Activated gamma-delta T cell (primary cell): Measurements from ENCODE around the gene APOA5.
"Not testable (repeated sequence)": the region's sequence is repeated elsewhere in the genome, so short reads cannot be mapped to it uniquely, and the experiment has no call there.

Experiments
- DNase-seq: peaks from one replicate; lab custom pipeline; 2025; lab: John Stamatoyannopoulos, UW

The APOA5 gene

DNA sequence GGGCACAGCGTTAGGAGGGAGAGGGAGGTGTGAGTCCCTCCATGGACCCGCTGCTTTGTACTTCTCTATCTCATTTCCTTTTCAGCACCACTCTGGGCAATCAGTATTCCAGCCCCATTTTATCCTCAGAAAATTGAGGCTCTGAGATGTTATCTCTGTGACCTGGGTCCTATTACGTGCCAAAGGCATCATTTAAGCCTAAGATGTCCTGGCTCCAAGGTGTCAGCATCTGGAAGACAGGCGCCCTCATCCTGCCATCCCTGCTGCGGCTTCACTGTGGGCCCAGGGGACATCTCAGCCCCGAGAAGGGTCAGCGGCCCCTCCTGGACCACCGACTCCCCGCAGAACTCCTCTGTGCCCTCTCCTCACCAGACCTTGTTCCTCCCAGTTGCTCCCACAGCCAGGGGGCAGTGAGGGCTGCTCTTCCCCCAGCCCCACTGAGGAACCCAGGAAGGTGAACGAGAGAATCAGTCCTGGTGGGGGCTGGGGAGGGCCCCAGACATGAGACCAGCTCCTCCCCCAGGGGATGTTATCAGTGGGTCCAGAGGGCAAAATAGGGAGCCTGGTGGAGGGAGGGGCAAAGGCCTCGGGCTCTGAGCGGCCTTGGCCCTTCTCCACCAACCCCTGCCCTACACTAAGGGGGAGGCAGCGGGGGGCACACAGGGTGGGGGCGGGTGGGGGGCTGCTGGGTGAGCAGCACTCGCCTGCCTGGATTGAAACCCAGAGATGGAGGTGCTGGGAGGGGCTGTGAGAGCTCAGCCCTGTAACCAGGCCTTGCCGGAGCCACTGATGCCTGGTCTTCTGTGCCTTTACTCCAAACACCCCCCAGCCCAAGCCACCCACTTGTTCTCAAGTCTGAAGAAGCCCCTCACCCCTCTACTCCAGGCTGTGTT lies 37.2 kb upstream of the APOA5 start:
- no peak for DNase-seq

DNA sequence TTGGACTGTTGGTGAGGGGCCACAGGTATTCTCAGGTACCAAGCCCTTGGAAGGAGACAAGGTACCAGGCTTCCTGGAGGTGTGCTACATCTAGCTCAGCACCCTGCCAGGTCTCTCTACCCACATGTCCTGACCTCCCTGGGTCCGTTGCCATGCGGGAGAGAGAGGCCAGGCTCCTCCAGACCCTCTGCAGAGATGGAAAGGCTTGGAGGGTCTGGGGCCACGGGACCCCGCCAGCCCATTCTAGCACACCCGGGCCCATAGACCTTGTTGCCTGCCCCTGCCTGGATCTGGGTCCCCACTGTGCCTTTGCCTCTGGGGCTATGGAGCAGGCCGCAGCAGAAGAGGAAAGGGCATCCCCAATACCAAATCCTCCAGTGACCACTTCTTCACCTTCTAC lies 35.8 kb upstream of the APOA5 start:
- no peak for DNase-seq

DNA sequence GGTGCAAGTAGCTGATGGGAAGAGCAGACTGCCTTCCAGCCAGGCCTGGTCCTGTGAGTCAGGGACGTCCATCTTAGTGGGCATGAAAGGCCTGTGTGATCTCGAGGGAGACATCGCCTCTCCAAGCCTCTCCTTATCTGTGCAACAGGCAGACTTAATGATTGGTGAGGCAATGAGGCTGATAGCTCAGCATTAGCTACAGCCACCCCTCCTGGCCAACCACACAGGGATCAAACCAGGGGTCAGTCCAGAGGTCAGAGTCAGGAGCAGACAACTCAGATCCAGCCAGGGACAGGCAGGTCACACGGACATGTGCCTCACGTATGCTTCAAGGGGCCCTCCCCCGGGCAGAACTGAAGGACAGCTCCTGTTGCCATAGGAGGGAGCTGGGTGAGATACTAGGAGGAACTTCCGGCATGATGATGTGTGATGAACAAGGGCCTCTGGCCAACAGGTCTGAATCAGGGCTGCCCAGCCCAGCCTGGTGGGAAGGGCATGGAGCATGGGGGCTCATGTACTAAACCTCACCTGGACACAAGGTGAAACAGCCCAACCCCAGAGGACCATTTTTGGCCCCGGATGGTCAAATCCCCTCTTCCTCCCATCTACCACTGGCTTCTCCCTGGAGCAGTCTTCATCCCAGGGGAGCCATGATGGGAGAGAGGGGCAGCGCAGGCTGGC lies 35.2 kb upstream of the APOA5 start:
- no peak for DNase-seq

DNA sequence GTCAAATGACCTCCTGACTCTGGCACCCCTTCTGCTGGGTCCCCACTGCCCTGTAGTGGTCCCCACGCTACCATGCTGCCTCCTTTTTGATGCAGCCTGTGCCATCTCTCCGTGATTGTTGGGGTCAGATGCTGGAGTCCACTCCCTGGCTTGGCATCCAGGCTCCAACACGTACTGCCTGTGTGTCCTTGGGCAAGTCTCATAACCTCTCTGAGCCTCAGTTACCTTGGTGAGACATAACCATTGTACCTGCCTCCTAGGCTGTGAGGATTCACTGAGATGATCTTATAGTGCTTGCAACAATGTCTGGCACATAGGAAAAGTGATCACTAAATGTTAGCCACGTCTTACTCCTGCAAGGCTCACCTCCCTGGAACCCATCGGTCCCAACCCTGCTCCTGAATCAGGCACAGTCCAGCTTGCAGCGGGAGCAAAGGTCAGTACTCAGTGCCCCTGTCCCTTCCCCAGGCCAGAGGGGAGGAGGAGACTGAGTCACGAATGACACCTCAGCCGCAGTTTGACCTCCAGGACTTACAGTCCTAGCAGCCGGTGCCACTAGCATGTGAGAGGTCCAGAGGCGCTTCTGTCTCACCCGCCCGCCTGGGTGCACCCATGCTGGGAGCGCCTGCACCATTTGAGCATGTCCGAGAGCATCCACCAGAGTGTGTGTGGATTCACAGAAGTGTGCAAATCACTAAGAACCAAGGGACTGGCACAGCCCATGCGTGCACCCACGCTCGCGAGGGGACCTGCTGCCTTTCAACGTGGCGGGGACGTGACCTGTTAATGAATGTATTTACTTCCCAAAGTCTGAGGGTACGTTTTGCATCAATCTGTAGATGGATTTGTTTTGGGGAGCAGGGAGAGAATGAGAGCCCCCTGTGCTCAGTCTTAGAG lies 34.4 kb upstream of the APOA5 start:
- no peak for DNase-seq

DNA sequence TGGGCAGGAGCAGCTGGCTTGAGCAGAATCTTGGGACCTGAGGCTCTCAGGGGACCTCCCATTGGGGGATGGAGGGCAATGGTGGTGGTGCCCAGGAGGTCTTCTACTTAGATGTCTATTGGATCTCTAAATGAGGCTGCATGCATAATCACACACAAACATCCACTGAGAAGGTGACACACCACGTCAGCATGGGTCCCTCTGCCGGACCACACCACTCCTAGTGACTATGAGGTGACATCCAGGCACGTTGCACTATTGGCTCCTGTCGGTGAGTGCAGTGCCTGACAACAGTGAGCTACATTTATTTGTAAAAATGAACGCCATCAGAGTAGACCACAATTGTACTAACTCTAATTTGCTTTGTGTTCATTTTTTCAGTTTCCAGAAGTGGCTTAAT lies 33.8 kb upstream of the APOA5 start:
- DNase-seq = no peak

DNA sequence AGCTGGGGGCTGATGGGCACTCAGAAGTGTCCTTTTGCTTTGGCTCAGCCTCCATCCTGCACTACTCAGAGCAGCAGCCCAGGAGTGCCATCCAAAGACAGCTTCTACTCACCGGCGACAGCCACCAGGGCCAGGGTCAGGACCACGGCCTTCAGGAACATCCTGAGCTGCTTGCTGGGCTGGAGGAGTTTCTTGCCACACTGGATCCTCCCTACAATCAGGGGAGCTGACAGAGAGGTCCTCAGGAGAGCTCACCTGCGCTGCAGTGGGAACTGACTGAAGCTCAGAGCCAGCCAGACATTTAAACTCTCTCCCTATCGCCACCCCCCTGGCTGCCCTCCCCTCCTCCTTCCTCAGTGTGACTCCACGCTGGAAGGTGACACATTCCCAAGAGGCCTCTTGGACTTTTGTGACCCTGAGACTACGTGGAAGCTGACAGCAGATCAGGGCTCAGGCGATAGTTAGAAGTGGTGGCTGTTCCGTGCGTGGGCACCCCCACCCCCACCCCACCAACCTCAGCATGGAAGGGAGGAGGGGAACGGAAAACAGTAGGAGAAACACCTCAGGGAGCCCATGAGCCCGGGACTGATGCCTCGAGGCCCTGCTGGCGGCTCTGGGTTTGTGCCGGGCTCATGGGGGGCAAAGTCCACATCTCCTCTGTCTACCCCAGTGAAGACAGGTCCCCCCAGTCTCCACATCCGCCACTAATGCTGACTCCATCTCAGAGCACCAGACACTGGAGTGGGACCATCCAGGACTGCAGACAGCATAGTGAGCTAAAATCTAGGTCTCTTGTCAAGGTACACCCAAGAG lies 31.6 kb upstream of the APOA5 start, which contains the start of gene APOA4:
APOA4 (minus strand) TSS at position 274 of the 813 bp plus-strand sequence; CDS start at position 161, 113 bp downstream.
- no peak for DNase-seq

DNA sequence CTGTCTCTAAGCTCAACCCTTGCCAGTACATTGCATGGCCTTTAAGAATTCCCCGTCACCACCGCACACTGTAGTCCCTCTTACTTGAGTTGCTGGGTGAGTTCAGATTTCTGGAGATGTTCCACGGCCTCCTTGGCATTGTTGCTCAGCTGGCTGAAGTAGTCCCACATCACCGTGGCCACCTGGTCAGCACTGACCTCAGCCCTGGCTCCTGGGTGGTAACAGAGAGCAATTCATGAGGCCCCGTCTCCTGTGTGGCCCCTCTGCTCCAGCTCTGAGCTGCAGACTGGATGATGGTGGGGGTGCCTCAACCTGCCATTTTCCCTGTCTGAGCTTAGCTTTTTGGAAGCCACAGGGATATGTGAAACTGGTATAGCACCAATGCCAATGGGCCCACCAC lies 30.9 kb upstream of the APOA5 start:
- DNase-seq = no peak

DNA sequence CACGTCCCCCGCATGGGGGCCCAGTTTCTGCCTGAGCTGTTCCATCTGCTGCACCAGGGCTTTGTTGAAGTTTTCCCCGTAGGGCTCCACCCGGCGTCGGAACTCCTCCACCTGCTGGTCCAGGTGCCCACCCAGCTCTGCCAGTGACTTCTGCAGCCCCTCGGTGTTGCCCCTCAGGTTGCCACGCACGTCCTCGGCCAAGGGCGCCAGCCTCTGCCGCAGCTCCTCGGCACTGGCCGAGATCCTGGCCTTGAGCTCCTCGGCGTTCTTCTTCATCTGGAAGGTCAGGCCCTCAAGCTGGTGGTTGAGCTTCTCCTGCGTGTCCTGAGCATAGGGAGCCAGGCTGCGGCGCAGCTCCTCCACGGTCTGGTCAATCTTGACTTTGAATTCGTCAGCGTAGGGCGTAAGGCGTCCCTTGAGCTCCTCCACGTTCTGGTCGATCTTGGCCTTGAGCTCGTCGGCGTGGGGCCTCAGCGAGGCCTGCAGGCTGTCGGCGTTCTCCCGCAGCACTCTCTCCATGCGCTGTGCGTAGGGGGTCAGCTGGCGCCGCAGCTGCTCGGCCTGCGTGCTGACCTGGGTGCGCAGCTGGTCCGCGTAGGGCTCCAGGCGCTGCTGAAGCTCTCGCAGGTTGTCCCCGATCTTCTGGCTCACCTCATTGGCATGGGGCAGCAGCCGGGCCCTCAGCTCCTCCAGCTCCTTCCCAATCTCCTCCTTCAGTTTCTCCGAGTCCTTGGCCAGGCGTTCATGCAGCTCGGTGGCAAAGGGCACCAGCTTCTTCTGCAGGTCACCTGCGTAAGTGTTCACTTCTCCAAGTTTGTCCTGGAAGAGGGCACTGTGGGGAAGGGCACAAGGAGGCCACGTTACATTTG lies 29.6 kb upstream of the APOA5 start:
- no peak for DNase-seq

DNA sequence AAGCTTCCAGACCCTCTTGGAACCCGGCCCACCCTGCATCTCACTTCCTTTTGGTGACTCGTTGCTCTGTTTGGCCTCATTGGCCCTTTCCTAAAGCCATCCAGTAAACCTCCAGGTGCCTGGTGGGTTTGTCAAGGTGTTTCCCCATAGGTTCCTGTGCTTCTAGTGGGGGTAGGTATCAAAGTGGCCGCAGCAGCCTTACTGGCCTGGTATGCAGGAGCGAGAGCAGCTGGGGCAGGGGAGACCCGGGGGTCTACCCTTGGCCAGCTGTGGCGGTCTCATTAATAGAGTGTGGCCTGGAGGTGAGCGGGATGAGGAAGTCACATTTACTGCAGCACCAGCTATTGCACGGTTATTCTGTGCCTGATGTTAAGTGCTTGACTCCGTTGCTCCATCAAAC lies 27.4 kb upstream of the APOA5 start:
- no peak for DNase-seq

DNA sequence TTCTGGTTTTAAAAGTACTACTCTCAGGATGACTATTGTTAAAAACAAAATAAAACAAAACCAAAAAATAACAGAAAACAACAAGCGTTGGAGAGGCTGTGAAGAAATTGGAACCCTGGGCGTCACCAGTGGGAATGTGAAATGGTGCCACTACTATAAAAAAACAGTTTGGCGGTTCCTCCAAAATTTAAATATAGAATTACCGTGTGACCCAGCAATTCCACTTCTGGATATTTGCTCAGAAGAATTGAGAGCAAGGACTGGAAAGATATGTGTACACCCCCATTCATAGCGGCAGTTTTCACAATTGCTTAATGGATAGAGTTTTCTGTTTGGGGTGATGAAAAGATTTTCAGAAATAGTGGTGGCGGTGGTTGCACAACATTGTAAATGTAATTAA lies 22.8 kb upstream of the APOA5 start:
- DNase-seq = no peak

DNA sequence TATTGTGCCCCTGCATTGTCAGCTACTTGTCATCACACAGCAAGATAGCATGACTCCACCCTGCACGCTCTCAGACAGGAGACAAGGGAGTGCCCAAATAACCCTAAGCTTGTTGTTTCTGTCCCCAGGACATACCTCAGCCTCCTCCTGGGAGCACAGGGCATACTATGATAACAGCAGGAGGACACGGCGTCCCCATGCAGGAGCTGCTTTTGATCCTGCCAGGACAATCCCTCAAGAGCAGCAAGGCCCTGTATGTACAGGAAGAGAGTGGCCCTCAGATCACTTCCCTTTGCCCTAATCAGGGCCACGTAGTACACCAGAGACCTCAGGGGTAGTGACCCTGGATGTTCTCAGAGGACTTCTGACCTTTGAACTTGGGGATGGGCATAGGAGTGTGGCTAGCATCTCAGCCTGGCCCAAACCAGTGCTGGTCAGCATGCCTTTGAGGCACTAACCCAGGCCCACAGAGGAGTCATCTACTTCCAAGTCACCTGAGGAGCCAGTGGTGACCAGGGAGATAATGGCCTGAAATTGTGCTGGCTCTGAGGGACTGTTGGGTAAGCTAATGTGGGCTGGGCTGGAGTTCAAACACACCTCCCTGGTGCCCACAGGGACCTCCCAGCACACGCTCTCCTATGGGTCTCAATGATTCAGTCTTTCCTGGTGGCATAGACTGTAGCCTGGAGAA lies 22.2 kb upstream of the APOA5 start:
- no peak for DNase-seq

DNA sequence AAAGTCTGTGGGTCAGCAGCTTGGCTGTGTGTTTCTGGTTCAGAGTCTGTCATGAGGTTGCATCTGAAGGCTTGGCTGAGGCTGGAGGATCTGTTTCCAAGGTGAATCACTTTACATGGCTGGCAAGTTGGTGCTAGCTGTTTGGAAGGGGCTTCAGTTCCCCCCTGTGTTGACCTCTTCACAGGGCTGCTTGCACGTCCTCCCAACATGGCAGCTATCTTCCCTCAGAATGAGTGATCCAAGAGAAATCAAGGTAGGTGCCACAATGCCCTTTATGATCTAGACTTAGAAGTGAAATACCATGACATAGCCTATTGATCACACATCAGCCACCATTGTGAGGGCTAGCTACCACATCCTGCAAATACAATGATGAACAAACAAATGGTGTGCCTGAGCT lies 21.5 kb upstream of the APOA5 start:
- no peak for DNase-seq

DNA sequence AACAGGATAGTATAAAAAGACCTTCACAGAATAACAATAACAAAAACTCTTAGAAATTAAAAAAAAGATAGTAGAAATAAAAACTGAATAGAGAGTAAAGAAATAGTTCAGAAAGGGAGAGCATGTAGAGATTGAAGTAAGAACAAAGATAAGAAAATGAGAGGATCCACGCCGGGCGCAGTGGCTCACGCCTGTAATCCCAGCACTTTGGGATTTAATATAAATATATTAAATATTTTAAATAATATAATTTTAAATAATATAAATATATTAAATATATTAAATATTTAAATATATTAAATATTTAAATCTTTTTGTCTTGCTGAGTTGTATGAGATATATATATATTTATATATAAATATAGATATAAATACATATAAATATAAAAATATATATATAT lies 20.4 kb upstream of the APOA5 start:
- no peak for DNase-seq

DNA sequence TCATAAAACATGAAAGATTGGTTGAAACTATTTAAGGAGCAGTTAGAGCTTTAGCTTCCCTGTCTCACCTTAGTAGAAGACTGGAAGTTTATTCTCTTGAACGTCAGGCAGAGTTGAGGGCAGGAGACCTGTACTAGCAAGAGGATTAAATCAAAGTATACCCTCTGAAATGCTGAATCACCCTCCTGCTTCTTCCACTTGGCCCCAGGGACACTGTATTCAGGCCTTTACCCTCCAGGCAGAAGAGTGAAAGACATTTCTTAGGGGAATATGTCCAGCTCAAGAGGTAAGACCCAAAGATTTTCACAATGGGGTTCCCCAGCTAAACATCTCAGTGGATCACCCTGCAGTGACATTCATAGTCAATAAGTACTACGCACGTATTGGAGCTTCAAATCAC lies 19.5 kb upstream of the APOA5 start:
- no peak for DNase-seq

DNA sequence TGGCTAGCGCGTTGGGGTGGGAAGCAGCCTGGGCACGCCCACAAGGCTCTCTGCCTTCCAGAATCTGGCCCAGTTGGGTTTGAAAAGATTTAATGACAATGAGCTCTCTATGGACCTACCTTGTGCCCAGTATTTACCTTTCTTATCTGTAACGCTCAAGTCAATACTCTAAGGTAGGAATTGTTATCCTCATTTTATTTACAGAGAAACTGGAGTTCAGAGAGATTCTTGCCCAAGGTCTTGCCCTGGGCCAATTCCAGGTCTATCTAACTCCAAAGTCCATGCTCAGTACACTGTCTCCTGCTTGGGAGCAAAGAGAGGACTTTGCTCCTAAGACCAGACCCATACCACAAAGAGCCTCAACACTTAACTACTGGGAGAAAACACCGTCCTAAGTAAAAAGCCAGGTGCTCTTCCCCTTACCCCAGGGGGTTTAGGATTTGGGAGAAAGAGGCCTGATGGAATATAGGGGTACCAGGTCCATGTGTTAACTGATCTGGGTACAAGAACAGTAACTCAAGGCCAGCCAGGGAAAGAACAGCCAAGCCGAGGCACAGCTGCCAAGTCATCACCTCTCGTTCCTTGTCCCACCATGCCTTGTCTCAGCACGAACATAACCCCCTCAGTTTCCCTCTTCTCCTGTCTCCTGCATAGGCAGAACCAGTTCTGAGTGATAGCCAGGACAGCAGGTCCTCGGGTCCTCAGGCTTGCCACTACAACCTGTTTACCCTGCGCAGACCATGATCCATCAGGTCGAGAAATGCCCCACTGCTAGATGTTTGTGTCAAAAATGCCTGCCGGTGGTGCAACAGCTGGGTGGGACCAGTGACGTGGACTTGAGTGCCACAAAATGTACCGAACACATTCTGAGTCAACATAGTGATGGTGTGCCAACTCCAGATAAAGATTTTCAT lies 16.8 kb upstream of the APOA5 start:
- no peak for DNase-seq

DNA sequence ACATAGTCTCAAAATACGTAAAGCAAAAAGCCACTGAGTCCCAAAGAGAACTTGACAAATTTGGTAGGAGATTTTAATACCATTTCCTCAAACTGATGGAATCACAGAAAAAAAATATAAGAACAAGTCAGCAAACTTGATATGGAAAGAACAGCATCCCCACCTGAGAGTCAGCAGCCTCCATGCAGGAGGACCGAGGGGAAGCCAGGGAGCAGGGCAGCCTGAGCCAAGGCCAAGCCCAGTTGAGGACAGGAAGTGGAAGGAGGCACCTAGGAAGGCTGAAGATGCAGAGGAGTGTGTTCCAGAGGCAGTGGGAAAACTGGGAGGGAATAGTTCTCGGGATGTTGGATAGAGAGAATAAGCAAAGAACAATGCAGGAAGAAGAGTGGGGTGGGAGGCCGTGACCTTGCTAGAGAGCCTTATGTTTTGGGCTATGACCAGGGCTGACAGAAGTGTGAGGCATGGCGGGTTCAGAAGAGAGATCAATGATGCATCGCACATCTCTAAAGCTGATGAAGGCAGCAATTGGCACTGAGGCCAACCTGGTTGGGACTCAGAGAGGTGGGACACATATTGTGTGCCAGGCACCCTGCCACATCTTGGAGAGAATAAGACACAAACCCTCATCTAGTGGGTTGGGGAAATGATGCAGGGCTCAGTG lies 16.1 kb upstream of the APOA5 start:
- DNase-seq = no peak

DNA sequence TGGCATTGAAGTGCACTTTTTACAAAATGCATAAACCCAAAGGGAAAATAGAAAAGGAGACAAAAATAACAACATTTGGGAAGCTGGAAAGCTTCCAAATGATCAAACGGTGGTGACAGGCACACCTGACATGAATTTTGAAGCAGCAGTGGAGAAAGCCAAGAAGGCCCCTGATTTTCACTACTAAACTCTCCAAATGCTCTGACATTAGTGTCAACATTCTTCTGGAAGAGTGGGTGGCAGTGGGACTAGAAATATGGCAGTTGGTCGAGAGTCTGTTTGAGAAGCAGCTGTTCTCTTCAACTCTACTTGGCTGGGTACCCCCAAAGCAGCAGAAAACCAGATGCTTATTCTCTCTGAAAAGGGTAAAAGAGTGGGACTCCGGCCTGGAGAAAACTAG lies 12.3 kb upstream of the APOA5 start:
- no peak for DNase-seq

DNA sequence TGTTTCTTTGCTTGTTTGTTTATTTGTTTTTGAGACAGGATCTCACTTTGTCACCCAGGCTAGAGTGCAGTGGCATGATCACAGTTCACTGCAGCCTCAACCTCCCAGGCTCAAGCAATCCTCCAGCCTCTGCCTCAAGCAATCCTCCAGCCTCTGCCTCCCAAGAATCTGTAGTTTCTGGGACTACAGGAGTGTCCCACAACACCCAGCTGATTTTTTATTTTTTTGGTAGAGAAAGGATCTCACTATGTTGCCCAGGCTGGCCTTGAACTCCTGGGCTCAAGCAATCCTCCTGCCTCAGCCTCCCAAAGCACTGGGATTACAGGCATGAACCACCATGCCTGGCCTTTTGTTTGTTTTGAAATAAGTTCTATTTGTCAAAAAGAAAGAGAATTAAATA lies 10.0 kb upstream of the APOA5 start:
- DNase-seq = not testable (repeated sequence)
